ENCODE results near the gene SMAD9. TPM values are rescaled to one million over a fixed set of nuclear protein-coding genes. Genes with fewer than 3 reads are reported as not detected.

SMAD9 gene
- total and polyA plus RNA-seq, 2 of the 13 experiments (the other 11 are each of a cell fraction or from before 2014, with no cell fraction given) = 4.2 to 7.7 TPM

- TF ChIP-seq ZBTB40 (IDR thresholded peaks at IDR 0.05) = no peak
- TF ChIP-seq ZBTB40 (CRISPR knock-in tag; IDR thresholded peaks at IDR 0.05) = no peak
- TF ChIP-seq FOXC1 (CRISPR knock-in tag; IDR thresholded peaks at IDR 0.05; ENCODE audit: borderline replicate concordance) = no peak
- TF ChIP-seq ZNF235 (CRISPR knock-in tag; IDR thresholded peaks at IDR 0.05; ENCODE audit: borderline replicate concordance) = no peak
- TF ChIP-seq ZNF280B (CRISPR knock-in tag; IDR thresholded peaks at IDR 0.05; ENCODE audit: borderline replicate concordance) = no peak
- no peak for TF ChIP-seq ZSCAN12 (CRISPR knock-in tag; IDR thresholded peaks at IDR 0.05)
- TF ChIP-seq ZNF296 (CRISPR knock-in tag; conservative IDR thresholded peaks at IDR 0.05) = no peak
- no peak for TF ChIP-seq DBP (CRISPR knock-in tag; IDR thresholded peaks at IDR 0.05; ENCODE audit: not compliant biosample characterization)
- no peak for TF ChIP-seq SCMH1 (CRISPR knock-in tag; IDR thresholded peaks at IDR 0.05; ENCODE audit: borderline replicate concordance)
- TF ChIP-seq ZNF879 (CRISPR knock-in tag; IDR thresholded peaks at IDR 0.05) = no peak
- no peak for TF ChIP-seq ZNF709 (CRISPR knock-in tag; IDR thresholded peaks at IDR 0.05)
- no peak for TF ChIP-seq PAXIP1 (CRISPR knock-in tag; conservative IDR thresholded peaks at IDR 0.05)
- no peak for TF ChIP-seq SIX4 (CRISPR knock-in tag; IDR thresholded peaks at IDR 0.05)
- no peak for TF ChIP-seq ZZZ3 (CRISPR knock-in tag; IDR thresholded peaks at IDR 0.05; ENCODE audit: borderline replicate concordance)
- no peak for TF ChIP-seq ZC3H13 (CRISPR knock-in tag; IDR thresholded peaks at IDR 0.05)
Measured at GRCh38 chr13:36807616-36808015, 112.4 kb downstream of the SMAD9 start (continued).

All from HepG2 (cell line).